WERI-Rb-1 (cell line): ENCODE measurements around the gene TMEM51.

Experiments
- DNase-seq: peaks from one replicate; pipeline ENCODE4 v3.0.0-alpha.2; 2020
- H3K27ac ChIP-seq: fragments of 250-450 bp; sonication (Bioruptor Pico); 2 replicates; pipeline ENCODE4 v1.5.1; 2020; ENCODE audit warnings: mild to moderate bottlenecking, moderate library complexity
- H3K27me3 ChIP-seq: fragments of 250-450 bp; sonication (Bioruptor Pico); 2 replicates; pipeline ENCODE4 v1.5.1; 2021; ENCODE audit warnings: mild to moderate bottlenecking, low read depth, moderate library complexity; ENCODE audit not compliant: insufficient read depth, severe bottlenecking
- H3K36me3 ChIP-seq: fragments of 250-450 bp; sonication (Bioruptor Pico); 2 replicates; pipeline ENCODE4 v1.5.1; 2020; ENCODE audit warnings: mild to moderate bottlenecking, moderate library complexity
- H3K4me3 ChIP-seq: 2 replicates; pipeline ENCODE4 v1.5.1; 2011; ENCODE audit warnings: low read depth, mild to moderate bottlenecking, control low read depth, low read length
- H3K9me3 ChIP-seq: fragments of 250-450 bp; sonication (Bioruptor Pico); 2 replicates; pipeline ENCODE4 v1.5.1; 2021; ENCODE audit warnings: mild to moderate bottlenecking, moderate library complexity; ENCODE audit not compliant: severe bottlenecking
- TF ChIP-seq, protein P1 (sequence below): IDR thresholded peaks from 2 replicates; pipeline ENCODE4 v1.5.1; 2011; ENCODE audit warnings: low read depth, mild to moderate bottlenecking, control low read depth, inconsistent platforms, low read length

TMEM51 gene

DNA sequence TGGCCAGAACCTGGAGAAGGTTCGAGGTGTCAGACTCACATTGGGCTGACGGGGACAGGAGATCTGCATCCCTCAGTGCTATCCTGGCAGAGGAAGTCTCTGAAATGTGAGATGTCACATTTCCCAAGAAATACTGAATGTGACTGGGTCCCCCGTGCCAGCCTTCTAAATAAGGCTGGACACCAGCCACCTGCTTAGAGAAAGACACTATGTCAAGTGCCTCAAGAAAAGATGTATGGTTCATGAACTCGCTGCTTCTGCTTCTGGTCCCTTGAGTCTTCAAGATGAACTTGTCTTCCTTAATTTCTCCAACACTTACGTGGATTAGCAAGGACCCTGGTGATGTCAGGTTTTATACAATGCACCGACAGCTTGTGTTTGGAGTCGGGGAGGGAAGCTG lies 51.4 kb downstream of the TMEM51 start:
- TF ChIP-seq, protein P1, sequence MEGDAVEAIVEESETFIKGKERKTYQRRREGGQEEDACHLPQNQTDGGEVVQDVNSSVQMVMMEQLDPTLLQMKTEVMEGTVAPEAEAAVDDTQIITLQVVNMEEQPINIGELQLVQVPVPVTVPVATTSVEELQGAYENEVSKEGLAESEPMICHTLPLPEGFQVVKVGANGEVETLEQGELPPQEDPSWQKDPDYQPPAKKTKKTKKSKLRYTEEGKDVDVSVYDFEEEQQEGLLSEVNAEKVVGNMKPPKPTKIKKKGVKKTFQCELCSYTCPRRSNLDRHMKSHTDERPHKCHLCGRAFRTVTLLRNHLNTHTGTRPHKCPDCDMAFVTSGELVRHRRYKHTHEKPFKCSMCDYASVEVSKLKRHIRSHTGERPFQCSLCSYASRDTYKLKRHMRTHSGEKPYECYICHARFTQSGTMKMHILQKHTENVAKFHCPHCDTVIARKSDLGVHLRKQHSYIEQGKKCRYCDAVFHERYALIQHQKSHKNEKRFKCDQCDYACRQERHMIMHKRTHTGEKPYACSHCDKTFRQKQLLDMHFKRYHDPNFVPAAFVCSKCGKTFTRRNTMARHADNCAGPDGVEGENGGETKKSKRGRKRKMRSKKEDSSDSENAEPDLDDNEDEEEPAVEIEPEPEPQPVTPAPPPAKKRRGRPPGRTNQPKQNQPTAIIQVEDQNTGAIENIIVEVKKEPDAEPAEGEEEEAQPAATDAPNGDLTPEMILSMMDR, result no peak
- DNase-seq, result no peak
- H3K27ac ChIP-seq, result no peak overlapping the region
- H3K36me3 ChIP-seq, result no peaks in the 10 kb centered on the region; the same call in none of the 2 replicates
- no peak overlapping the region for H3K4me3 ChIP-seq
- H3K27me3 ChIP-seq, result no peaks in the 10 kb centered on the region
- H3K9me3 ChIP-seq, result no peaks in the 10 kb centered on the region

DNA sequence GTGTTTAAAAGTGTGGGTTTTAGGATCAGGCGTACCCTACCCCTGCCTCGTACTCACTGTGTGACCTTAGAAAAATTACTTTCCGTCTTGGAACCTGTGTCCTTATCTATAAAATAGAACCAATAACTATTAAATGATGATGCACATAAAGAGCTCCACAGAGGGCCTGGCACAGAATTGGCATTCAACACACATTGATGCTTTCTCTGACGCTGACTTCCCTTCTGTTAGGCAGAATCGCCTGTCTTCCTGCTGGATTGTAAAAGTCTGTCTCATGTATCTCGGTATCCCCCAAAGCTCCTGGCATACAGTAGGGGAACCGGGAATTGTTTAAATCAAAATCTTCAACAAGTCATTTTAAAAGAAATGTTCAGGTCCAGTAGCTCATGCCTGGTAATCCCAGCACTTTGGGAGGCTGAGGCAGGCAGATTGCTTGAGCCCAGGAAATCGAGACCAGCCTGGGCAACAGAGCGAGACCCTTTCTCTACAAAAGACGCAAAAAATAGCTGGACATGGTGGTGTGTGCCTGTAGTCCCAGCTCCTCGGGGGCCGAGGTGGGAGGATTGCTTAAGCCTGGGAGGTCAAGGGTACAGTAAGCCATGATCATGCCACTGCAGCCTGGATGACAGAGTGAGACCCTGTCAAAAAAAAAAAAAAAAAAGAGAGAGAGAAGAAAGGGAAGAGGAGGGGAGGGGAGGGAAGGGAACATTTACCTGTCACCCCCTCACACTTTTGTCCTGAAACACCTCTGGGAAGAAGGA lies 52.2 kb downstream of the TMEM51 start:
- H3K4me3 ChIP-seq, result no peak overlapping the region
- DNase-seq, result no peak
- no peaks in the 10 kb centered on the region; the same call in none of the 2 replicates for H3K36me3 ChIP-seq
- TF ChIP-seq, protein P1, result no peak
- H3K9me3 ChIP-seq, result no peaks in the 10 kb centered on the region
- no peak overlapping the region for H3K27ac ChIP-seq
- no peaks in the 10 kb centered on the region for H3K27me3 ChIP-seq

DNA sequence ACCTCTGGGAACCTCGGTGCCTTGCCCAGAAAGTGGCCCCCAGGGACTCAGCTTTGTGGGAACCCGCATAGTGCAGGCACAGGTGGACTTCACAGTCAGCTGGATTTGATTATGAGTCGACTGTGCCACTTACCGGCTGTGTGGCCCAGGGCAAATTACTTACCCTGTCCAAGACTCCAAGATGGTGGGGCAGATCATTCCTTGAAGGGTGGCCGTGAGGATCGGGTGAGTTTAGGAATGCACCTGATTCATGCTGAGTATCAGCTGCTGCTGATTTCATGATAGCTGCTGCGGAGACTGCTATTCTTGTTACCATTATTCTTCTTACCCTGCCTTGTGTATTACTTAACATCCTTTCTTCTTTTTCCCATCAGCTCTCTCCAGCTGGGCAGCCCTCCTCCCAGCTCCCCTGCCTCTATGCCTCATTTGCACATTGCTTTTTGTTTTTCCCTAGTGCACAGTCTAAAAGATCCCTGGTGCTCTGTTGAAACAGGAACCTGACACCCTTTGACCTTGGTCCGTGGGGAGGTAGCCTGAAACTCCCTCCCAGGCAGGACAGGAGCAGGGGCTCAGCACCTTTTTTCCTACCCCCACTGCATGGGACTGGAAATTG lies 53.0 kb downstream of the TMEM51 start:
- no peak overlapping the region for H3K4me3 ChIP-seq
- H3K36me3 ChIP-seq, result no peaks in the 10 kb centered on the region; the same call in none of the 2 replicates
- DNase-seq, result no peak
- TF ChIP-seq, protein P1, result no peak
- H3K27me3 ChIP-seq, result no peaks in the 10 kb centered on the region
- H3K27ac ChIP-seq, result no peak overlapping the region
- no peaks in the 10 kb centered on the region for H3K9me3 ChIP-seq

DNA sequence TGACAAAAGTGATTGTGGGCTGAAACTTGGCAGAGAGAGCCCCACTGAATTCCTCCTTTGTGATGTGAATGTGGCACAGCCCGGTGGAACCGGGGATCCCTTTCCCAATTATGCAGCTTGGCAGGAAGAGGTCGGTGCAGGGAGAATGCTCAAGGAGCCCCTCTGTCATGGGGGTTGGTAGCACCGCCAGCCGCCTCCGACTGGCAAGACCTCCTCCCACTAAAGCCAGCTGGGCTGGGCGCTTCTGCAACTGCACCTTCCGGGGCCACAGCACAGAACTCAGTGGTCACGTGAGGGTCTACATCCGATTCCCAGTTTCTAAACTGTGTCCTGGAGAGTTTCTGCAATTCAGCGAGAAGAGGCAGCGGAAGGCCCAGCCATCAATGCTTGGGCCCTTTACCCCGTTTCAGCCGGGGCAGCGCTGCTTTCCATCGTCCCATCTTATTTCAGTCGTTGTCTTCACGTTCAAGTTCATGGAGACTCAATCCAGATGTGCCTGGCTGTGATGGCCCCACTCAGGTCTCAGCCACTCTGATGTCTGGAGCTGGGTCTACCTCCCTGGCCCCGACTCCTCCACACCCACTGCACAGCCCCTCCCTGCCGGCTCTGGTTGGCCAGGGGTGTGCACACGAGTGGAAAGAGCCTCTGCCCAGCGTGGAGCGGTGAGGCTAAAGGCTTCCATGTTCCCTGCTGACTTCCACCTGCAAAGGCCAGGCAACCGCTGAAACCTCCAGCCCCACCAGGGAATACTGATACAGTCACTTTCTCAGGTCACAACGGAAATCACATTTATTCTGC lies 53.7 kb downstream of the TMEM51 start:
- no peaks in the 10 kb centered on the region for H3K9me3 ChIP-seq
- H3K27me3 ChIP-seq, result no peaks in the 10 kb centered on the region
- H3K36me3 ChIP-seq, result no peaks in the 10 kb centered on the region; the same call in none of the 2 replicates
- H3K4me3 ChIP-seq, result no peak overlapping the region
- DNase-seq, result no peak
- TF ChIP-seq, protein P1, result no peak
- H3K27ac ChIP-seq, result no peak overlapping the region

DNA sequence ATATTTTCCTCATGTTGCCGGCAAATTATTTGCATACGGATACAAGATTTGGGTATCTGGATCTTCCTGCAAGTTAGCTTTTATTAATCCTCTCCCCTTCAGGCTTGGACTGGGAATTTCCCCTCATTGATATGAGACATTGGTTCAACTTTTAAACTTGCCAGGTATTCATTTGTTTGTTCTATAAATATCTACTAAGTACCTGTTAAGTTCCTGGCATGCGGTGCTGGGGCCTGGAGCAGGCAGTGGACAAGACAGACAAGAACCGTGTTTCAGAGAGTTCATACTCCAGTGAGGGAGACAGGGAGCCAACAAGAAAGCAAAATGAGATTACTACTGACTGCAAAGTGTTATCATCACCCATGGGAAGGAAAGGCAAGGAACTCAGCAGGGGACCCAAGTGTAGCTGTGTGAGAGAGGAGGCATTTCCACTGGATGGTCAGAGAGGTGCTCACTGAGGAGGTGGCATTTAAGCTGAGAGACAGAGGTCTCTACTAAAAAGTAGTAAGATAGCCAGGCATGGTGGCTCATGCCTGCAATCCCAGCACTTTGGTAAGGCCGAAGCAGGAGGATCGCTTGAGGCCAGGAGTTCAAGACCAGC lies 54.4 kb downstream of the TMEM51 start:
- Histone ChIP-seq H3K9me3 (no peaks in the 10 kb centered on the region), H3K27ac (no peak overlapping the region), H3K4me3 (no peak overlapping the region), H3K36me3 (no peaks in the 10 kb centered on the region; the same call in none of the 2 replicates), H3K27me3 (no peaks in the 10 kb centered on the region)
- no peak for DNase-seq
- TF ChIP-seq, protein P1, result no peak
